Skeletal muscle tissue (tissue), 4 donors: Measurements from ENCODE around the gene KPNA4. TPM values are rescaled to one million over a fixed set of nuclear protein-coding genes. Genes with fewer than 3 reads are reported as not detected.

Experiments
- H3K27ac ChIP-seq: one replicate; pipeline ENCODE4 v1.7.0; 2013; ENCODE audit warnings: mild to moderate bottlenecking, low read depth, low read length, inconsistent platforms
- H3K27me3 ChIP-seq, 3 donors: one replicate each; pipeline ENCODE4 v1.7.0; 2013; ENCODE audit warnings: low read length in 3 of 3; ENCODE audit not compliant: control insufficient read depth in 3 of 3, insufficient read depth in 3 of 3
- H3K36me3 ChIP-seq, 3 donors: one replicate each; pipeline ENCODE4 v1.7.0; 2013; ENCODE audit warnings: low read length in 3 of 3; ENCODE audit not compliant: control insufficient read depth in 3 of 3, insufficient read depth in 3 of 3
- H3K4me1 ChIP-seq, 3 donors: one replicate each; pipeline ENCODE4 v1.7.0; 2013; ENCODE audit warnings: low read length in 3 of 3, mild to moderate bottlenecking in 3 of 3; ENCODE audit not compliant: control insufficient read depth in 3 of 3, insufficient read depth in 3 of 3
- H3K4me3 ChIP-seq, 3 donors: one replicate each; pipeline ENCODE4 v1.7.0; 2013; ENCODE audit warnings: low read length in 3 of 3
- H3K9ac ChIP-seq, 3 donors: one replicate each; pipeline ENCODE4 v1.7.0; 2013; ENCODE audit warnings: low read length in 3 of 3, mild to moderate bottlenecking in 3 of 3, moderate library complexity in 2 of 3, low read depth in 1 of 3
- H3K9me3 ChIP-seq, 3 donors: one replicate each; pipeline ENCODE4 v1.7.0; 2013; ENCODE audit warnings: low read length in 3 of 3; ENCODE audit not compliant: control insufficient read depth in 3 of 3
- total RNA-seq: library from RNA; depleted of rRNA; stranded (reverse); fragments of >200 nt; gene quantifications from one replicate; pipeline ENCODE4 v1.2.3, GENCODE V29; 2014
- donor health status: Osteomylitis.

The KPNA4 gene
- total RNA-seq, 1 donor from 2014 or later: 25.6 TPM

- Histone ChIP-seq H3K4me3 (no peak overlapping the region), H3K27me3 (peaks cover 0 to 4% (median 0%) of the 10 kb centered on the region in 3 donors), H3K36me3 (no peaks in the 10 kb centered on the region), H3K9me3 (no peaks in the 10 kb centered on the region), H3K27ac (no peak overlapping the region), H3K9ac (no peak overlapping the region), H3K4me1 (no peaks in the 10 kb centered on the region)
Observed at GRCh38 chr3:160478338-160478737, 87.0 kb downstream of the KPNA4 start.

DNA sequence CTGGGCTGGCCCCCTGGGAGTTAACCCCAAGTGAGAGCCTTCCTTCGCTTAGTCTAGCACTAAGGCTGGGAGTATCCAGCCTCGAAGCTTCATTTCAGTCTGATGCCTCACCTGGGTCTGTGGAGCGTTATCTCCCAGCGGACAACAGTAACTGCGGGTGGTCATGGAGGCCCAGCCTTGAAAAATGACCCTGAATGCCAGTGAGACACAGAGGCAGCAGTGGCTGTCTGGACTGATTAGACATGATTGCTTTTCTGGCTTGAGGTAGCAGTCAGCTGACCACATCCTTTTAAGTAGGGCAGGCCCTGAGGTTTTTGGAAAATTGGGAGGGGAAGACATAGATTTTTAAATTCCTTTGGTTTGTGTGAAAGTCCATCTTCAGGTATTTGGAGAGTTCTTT lies 87.6 kb downstream of the KPNA4 start:
- no peak overlapping the region for H3K9ac ChIP-seq
- H3K4me3 ChIP-seq: no peak overlapping the region
- no peak overlapping the region for H3K27ac ChIP-seq
- peaks cover 0 to 4% (median 0%) of the 10 kb centered on the region in 3 donors for H3K27me3 ChIP-seq
- no peaks in the 10 kb centered on the region for H3K9me3 ChIP-seq
- H3K4me1 ChIP-seq: no peaks in the 10 kb centered on the region
- no peaks in the 10 kb centered on the region for H3K36me3 ChIP-seq

GRCh38 chr3:160475884-160476283 lies 89.5 kb downstream of the KPNA4 start:
- Histone ChIP-seq H3K4me3 (no peak overlapping the region), H3K4me1 (no peaks in the 10 kb centered on the region), H3K36me3 (no peaks in the 10 kb centered on the region)

GRCh38 chr3:160475153-160475552 lies 90.2 kb downstream of the KPNA4 start:
- H3K9ac ChIP-seq: no peak overlapping the region
- no peak overlapping the region for H3K4me3 ChIP-seq
- no peaks in the 10 kb centered on the region for H3K4me1 ChIP-seq
- no peak overlapping the region for H3K27ac ChIP-seq
- no peaks in the 10 kb centered on the region for H3K36me3 ChIP-seq
- H3K9me3 ChIP-seq: peaks cover 0 to 3% (median 0%) of the 10 kb centered on the region in 3 donors
- H3K27me3 ChIP-seq: peaks cover 0 to 4% (median 0%) of the 10 kb centered on the region in 3 donors

More at GRCh38 chr3:160475884-160476283, 89.5 kb downstream of the KPNA4 start:
- no peak overlapping the region for H3K27ac ChIP-seq
- no peak overlapping the region for H3K9ac ChIP-seq
- H3K27me3 ChIP-seq: peaks cover 0 to 4% (median 0%) of the 10 kb centered on the region in 3 donors
- H3K9me3 ChIP-seq: no peaks in the 10 kb centered on the region

DNA sequence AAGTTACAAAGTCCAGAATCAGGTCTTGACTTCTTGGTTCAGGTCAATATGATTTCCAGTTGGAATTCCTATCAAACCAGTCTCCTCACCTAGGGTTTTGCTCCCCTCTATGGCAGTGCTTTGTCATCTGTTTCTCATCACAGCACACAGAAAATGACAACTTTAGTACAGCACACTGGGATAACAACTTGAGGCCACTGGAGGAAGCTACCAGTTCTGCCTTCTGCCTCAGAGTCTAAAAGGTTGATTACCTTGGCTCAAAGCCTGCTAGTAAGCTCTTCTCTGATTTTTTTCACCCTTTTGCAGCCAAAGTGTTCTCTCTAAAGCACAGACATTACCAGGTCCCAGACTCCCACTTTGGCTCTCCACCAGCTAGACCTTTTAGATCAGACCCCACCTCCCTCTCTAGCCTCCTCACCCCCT lies 90.9 kb downstream of the KPNA4 start:
- Histone ChIP-seq H3K27ac (no peak overlapping the region), H3K36me3 (no peaks in the 10 kb centered on the region), H3K27me3 (peaks cover 0 to 4% (median 0%) of the 10 kb centered on the region in 3 donors), H3K9ac (no peak overlapping the region), H3K4me3 (no peak overlapping the region), H3K4me1 (no peaks in the 10 kb centered on the region), H3K9me3 (peaks cover 0 to 3% (median 0%) of the 10 kb centered on the region in 3 donors)

GRCh38 chr3:160473978-160474377 lies 91.4 kb downstream of the KPNA4 start:
- no peak overlapping the region for H3K9ac ChIP-seq
- no peak overlapping the region for H3K27ac ChIP-seq
- H3K27me3 ChIP-seq: peaks cover 0 to 4% (median 0%) of the 10 kb centered on the region in 3 donors
- H3K4me3 ChIP-seq: no peak overlapping the region
- no peaks in the 10 kb centered on the region for H3K36me3 ChIP-seq
- no peaks in the 10 kb centered on the region for H3K4me1 ChIP-seq
- peaks cover 0 to 3% (median 0%) of the 10 kb centered on the region in 3 donors for H3K9me3 ChIP-seq

- no peak overlapping the region for H3K27ac ChIP-seq
- H3K27me3 ChIP-seq: peaks cover 0 to 4% (median 0%) of the 10 kb centered on the region in 3 donors
- no peaks in the 10 kb centered on the region for H3K36me3 ChIP-seq
- no peaks in the 10 kb centered on the region for H3K4me1 ChIP-seq
- H3K4me3 ChIP-seq: no peak overlapping the region
- H3K9ac ChIP-seq: no peak overlapping the region
- peaks cover 0 to 3% (median 0%) of the 10 kb centered on the region in 3 donors for H3K9me3 ChIP-seq
Observed at GRCh38 chr3:160473221-160473620, 92.2 kb downstream of the KPNA4 start.

DNA sequence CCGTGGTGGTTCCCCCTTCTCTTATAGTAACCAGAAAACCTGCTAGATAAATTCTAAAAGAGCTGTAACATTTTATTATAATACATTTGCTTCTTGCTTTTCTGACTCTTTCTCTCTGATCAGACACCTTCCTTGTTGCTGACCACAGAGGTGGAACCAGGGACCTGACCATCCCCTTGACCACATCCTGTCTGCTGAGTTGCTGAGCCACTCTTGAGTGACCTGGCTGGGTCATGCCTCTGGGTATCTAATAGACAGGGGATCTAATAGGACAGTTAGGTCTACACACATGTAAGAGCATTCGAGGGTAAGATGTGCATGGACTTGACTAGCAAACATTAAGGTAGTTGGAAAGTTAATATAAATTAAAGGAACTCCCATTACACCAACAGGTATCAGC lies 93.0 kb downstream of the KPNA4 start:
- peaks cover 0 to 4% (median 0%) of the 10 kb centered on the region in 3 donors for H3K27me3 ChIP-seq
- no peak overlapping the region for H3K4me3 ChIP-seq
- no peaks in the 10 kb centered on the region for H3K36me3 ChIP-seq
- H3K9me3 ChIP-seq: peaks cover 0 to 3% (median 0%) of the 10 kb centered on the region in 3 donors
- H3K4me1 ChIP-seq: no peaks in the 10 kb centered on the region
- no peak overlapping the region for H3K27ac ChIP-seq
- H3K9ac ChIP-seq: no peak overlapping the region

DNA sequence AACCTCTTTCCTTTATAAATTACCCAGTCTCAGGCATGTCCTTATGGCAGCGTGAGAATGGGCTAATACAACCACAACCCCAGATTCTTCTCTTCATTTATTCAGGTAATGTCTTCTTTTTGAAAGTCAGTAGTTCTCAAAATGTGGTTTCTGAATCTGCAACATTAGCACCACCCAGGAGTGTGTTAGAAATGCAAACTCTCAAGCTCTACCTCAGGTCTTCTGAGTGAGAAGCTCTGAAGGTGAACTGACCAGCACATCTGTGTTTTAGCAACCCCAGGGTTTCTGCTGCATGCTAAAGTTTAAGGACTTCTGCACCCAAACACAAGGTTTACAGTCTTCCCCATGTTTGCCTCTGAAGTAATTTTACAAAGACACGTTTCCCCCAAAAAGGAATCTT lies 93.5 kb downstream of the KPNA4 start:
- no peak overlapping the region for H3K27ac ChIP-seq
- H3K4me3 ChIP-seq: no peak overlapping the region
- H3K4me1 ChIP-seq: no peaks in the 10 kb centered on the region
- no peaks in the 10 kb centered on the region for H3K36me3 ChIP-seq
- peaks cover 0 to 4% (median 0%) of the 10 kb centered on the region in 3 donors for H3K27me3 ChIP-seq
- H3K9me3 ChIP-seq: peaks cover 0 to 3% (median 0%) of the 10 kb centered on the region in 3 donors
- no peak overlapping the region for H3K9ac ChIP-seq

DNA sequence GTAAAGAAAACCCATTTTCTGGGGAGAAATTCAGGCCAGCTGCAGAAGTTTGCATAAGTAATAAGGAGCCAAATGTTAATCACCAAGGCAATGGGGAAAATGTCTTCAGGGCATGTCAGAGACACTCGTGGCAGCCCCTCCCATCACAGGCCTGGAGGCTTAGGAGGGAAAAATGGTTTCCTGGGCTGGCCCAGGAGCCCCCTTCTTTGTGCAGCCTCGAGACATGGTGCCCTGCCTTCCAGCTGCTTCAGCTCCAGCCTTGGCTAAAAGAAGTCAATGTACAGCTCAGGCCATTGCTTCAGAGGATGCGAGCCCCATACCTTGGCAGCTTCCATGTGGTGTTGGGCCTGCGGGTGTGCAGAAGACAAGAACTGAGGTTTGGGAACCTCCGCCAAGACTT lies 95.2 kb downstream of the KPNA4 start:
- Histone ChIP-seq H3K36me3 (no peaks in the 10 kb centered on the region), H3K4me1 (no peaks in the 10 kb centered on the region), H3K27me3 (peaks cover 0 to 4% (median 0%) of the 10 kb centered on the region in 3 donors), H3K9me3 (peaks cover 0 to 3% (median 0%) of the 10 kb centered on the region in 3 donors), H3K27ac (no peak overlapping the region), H3K4me3 (no peak overlapping the region), H3K9ac (no peak overlapping the region)
